OCI-LY3 (cell line): ENCODE results near the gene GATM.
"Not testable (repeated sequence)": the region's sequence is repeated elsewhere in the genome, so short reads cannot be mapped to it uniquely, and the experiment has no call there.

Experiments
- H2AFZ ChIP-seq: fragments of 200-600, 300-600 bp; shearing (Covaris generic); 2 replicates; pipeline ENCODE4 v1.6.0; 2014; ENCODE audit warnings: antibody characterized with exemption, low read depth, low read length
- H3K27ac ChIP-seq: fragments of 200-600, 300-600 bp; sonication (generic); 2 replicates; pipeline ENCODE4 v1.5.1; 2014; ENCODE audit warnings: mild to moderate bottlenecking, low read length, moderate library complexity, mixed read lengths
- H3K27me3 ChIP-seq: fragments of 200-600, 300-600 bp; sonication (generic); 2 replicates; pipeline ENCODE4 v1.6.1; 2014; ENCODE audit warnings: low read depth, low read length, mixed read lengths
- H3K36me3 ChIP-seq: fragments of 200-600, 300-600 bp; sonication (generic); replicated peaks from 2 replicates; pipeline ENCODE3; 2014; ENCODE audit warnings: low read depth, low read length, mixed read lengths
- H3K4me1 ChIP-seq: fragments of 300-600, 200-600 bp; sonication (generic); 2 replicates; pipeline ENCODE4 v1.6.1; 2014; ENCODE audit warnings: low read length, mixed read lengths
- H3K4me2 ChIP-seq: fragments of 200-600, 300-600 bp; sonication (generic); 2 replicates; pipeline ENCODE4 v1.6.1; 2014; ENCODE audit warnings: low read length, mixed read lengths
- H3K4me3 ChIP-seq: fragments of 300-600, 200-600 bp; sonication (generic); 2 replicates; pipeline ENCODE4 v1.5.1; 2014; ENCODE audit warnings: antibody characterized with exemption, mild to moderate bottlenecking, low read length, moderate library complexity
- H3K79me2 ChIP-seq: fragments of 300-600, 200-600 bp; shearing (Covaris generic); 2 replicates; pipeline ENCODE4 v1.6.1; 2014; ENCODE audit warnings: mild to moderate bottlenecking, low read length, mixed read lengths
- H3K9ac ChIP-seq: fragments of 300-600, 200-600 bp; shearing (Covaris generic); 2 replicates; pipeline ENCODE4 v1.6.0; 2014; ENCODE audit warnings: mild to moderate bottlenecking, low read length, moderate library complexity
- H3K9me3 ChIP-seq: fragments of 200-600, 300-600 bp; shearing (Covaris generic); 2 replicates; pipeline ENCODE4 v1.6.1; 2014; ENCODE audit warnings: low read length, mixed read lengths; ENCODE audit not compliant: insufficient read depth
- H4K20me1 ChIP-seq: fragments of 200-600, 300-600 bp; sonication (generic); 2 replicates; pipeline ENCODE4 v1.6.1; 2016; ENCODE audit warnings: low read length, mixed read lengths; ENCODE audit not compliant: insufficient read depth
- EZH2phosphoT487 ChIP-seq: fragments of 200-600 bp; shearing (Covaris generic); IDR thresholded peaks from 2 replicates; pipeline ENCODE4 v1.6.1; 2018; ENCODE audit warnings: antibody characterized with exemption, mixed run types, low read depth
- TF ChIP-seq, protein P1 (sequence below): fragments of 200-600, 300-600 bp; sonication (generic); IDR thresholded peaks from 2 replicates; pipeline ENCODE4 v1.5.1; 2014; ENCODE audit warnings: antibody characterized with exemption, low read length, low read depth

The GATM gene

DNA sequence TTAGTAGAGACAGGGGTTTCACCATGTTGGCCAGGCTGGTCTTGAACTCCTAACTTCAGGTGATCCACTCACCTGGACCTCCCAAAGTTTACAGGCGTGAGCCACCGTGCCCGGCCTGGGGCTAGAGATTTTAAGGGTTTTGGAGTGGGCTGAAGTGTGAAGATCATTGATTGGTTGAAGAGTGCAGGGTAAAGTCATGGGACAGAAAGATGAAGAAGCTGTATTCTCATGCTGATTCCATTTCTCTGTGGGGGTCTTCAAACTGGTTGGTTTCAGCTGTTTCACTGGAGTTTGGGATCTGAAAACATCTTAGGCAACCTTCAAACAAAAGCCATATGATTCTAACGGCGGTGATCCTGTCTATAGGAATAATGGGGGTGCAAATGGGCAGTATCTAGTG is 52.1 kb downstream of the GATM start:
- Histone ChIP-seq H3K4me3 (no peak overlapping the region), H4K20me1 (no peaks in the 10 kb centered on the region), H2AFZ (no peak overlapping the region), H3K79me2 (no peaks in the 10 kb centered on the region), H3K4me2 (no peak overlapping the region), H3K4me1 (peaks cover 4% of the 10 kb centered on the region; the same call in 1 of the 2 replicates), H3K27me3 (no peaks in the 10 kb centered on the region), H3K9ac (no peak overlapping the region), H3K9me3 (no peaks in the 10 kb centered on the region), H3K36me3 (no peaks in the 10 kb centered on the region), H3K27ac (no peak overlapping the region)
- TF ChIP-seq, protein P1, sequence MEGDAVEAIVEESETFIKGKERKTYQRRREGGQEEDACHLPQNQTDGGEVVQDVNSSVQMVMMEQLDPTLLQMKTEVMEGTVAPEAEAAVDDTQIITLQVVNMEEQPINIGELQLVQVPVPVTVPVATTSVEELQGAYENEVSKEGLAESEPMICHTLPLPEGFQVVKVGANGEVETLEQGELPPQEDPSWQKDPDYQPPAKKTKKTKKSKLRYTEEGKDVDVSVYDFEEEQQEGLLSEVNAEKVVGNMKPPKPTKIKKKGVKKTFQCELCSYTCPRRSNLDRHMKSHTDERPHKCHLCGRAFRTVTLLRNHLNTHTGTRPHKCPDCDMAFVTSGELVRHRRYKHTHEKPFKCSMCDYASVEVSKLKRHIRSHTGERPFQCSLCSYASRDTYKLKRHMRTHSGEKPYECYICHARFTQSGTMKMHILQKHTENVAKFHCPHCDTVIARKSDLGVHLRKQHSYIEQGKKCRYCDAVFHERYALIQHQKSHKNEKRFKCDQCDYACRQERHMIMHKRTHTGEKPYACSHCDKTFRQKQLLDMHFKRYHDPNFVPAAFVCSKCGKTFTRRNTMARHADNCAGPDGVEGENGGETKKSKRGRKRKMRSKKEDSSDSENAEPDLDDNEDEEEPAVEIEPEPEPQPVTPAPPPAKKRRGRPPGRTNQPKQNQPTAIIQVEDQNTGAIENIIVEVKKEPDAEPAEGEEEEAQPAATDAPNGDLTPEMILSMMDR: no peak
- TF ChIP-seq EZH2phosphoT487: no peak

DNA sequence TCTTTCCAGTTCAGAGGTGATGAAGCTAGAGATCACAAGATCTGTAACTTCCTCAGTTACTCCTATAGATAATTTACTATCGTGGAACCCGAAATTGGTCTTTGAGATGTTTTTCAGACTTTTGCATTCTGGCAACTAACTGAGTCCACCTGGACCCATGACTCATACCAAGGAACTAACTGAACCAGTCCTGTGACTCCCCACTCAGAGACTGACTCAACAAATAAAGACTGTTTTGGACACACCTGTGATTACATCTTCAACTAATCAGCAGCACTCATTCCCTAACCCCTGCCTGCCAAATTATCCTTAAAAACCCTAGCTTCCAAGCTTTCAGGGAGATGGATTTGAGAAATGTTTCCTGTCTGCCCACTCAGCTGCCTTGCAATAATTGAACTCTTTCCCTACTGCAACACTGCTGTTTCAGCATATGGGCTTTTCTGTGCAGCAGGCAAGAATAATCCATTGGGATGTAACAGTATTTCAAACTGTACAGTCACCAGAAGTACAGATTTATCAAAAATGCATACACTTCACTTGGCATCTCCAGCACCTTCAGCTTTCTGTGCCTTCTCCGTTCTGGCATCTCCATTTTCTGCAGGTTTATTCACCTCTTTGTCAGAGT is 57.7 kb downstream of the GATM start:
- Histone ChIP-seq H3K27me3 (no peaks in the 10 kb centered on the region), H3K27ac (no peak overlapping the region), H4K20me1 (no peaks in the 10 kb centered on the region)

GRCh38 chr15:45319472-45320214 is 58.7 kb downstream of the GATM start:
- Histone ChIP-seq H3K79me2 (no peaks in the 10 kb centered on the region), H3K4me3 (no peak overlapping the region), H2AFZ (no peak overlapping the region), H3K9ac (no peak overlapping the region), H3K27me3 (no peaks in the 10 kb centered on the region), H3K4me2 (no peak overlapping the region), H3K4me1 (peaks cover 6% of the 10 kb centered on the region; the same call in 1 of the 2 replicates), H3K27ac (no peak overlapping the region), H3K36me3 (no peaks in the 10 kb centered on the region), H4K20me1 (no peaks in the 10 kb centered on the region), H3K9me3 (no peaks in the 10 kb centered on the region)
- TF ChIP-seq, protein P1: no peak

More for the DNA sequence above, 57.7 kb downstream of the GATM start:
- H3K4me1 ChIP-seq: peaks cover 6% of the 10 kb centered on the region; the same call in 1 of the 2 replicates
- no peak overlapping the region for H3K4me3 ChIP-seq
- no peak overlapping the region for H3K9ac ChIP-seq
- no peaks in the 10 kb centered on the region for H3K79me2 ChIP-seq
- no peak overlapping the region for H2AFZ ChIP-seq
- TF ChIP-seq EZH2phosphoT487: no peak
- TF ChIP-seq, protein P1: no peak
- no peaks in the 10 kb centered on the region for H3K9me3 ChIP-seq
- no peak overlapping the region for H3K4me2 ChIP-seq
- no peaks in the 10 kb centered on the region for H3K36me3 ChIP-seq

GRCh38 chr15:45314960-45315359 is 63.4 kb downstream of the GATM start:
- peak overlapping the region; percentile 61 for H3K4me3 ChIP-seq
- H3K79me2 ChIP-seq: no peaks in the 10 kb centered on the region
- H3K27ac ChIP-seq: no peak overlapping the region
- no peaks in the 10 kb centered on the region for H3K27me3 ChIP-seq
- H2AFZ ChIP-seq: peak overlapping the region; percentile 28; the same call in 1 of the 2 replicates
- H3K9me3 ChIP-seq: no peaks in the 10 kb centered on the region
- H3K4me1 ChIP-seq: no peaks in the 10 kb centered on the region
- no peaks in the 10 kb centered on the region for H4K20me1 ChIP-seq
- H3K4me2 ChIP-seq: peak overlapping the region; percentile 44
- no peak for TF ChIP-seq EZH2phosphoT487
- TF ChIP-seq, protein P1: peak; percentile 38
- H3K36me3 ChIP-seq: no peaks in the 10 kb centered on the region
- peak overlapping the region; percentile 41 for H3K9ac ChIP-seq

GRCh38 chr15:45314117-45314516 is 64.2 kb downstream of the GATM start:
- H4K20me1 ChIP-seq, H3K4me1 ChIP-seq, H3K79me2 ChIP-seq, H2AFZ ChIP-seq, H3K4me2 ChIP-seq, H3K9ac ChIP-seq, H3K4me3 ChIP-seq, H3K9me3 ChIP-seq, H3K27ac ChIP-seq, H3K36me3 ChIP-seq, H3K27me3 ChIP-seq: not testable (repeated sequence)
